SIG-M5 treated with dmso at 0.1 percent for 504 hours (cell line): ENCODE data around the gene PEAK3.
"Not testable (repeated sequence)": the region's sequence is repeated elsewhere in the genome, so short reads cannot be mapped to it uniquely, and the experiment has no call there.

ENCODE experiments used
- DNase-seq: peaks from one replicate; lab custom pipeline; 2025; ENCODE audit not compliant: unreplicated experiment; lab: John Stamatoyannopoulos, UW

The PEAK3 gene

DNA sequence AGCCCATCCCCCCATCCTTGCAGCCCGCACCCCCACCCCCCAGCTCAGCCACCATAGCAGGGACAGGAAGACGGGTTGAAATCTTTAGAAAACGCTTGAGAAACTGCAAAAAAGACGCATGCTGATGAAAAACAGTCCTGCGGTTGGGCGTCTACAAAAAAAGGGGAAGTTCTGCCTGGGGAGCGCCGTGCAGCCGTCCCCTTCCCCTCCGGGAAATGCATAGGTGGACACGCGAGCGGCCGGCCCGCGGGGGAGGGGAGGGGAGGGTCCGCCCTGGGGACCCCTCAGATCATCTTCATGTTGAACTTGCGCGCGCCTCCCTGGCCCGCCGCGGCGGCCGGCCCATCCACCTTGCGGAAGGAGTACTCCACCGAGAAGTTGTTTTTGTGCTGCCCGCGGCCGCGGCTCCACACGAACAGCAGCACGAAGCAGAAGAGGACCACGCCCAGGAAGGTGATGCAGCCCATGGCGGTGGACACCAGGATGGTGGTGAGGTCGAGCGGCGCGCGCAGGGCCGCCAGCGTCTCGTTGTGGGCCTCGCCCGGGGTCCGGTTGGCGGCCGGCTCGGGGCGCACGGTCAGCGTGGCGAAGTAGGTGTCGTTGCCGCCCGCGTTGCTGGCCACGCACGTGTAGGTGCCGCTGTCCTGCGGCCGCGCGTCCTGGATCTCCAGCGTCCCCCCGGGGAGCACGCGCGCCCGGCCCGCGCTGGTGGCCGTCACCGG is 7.9 kb upstream of the PEAK3 start:
- DNase-seq, result peak; percentile 95

DNA sequence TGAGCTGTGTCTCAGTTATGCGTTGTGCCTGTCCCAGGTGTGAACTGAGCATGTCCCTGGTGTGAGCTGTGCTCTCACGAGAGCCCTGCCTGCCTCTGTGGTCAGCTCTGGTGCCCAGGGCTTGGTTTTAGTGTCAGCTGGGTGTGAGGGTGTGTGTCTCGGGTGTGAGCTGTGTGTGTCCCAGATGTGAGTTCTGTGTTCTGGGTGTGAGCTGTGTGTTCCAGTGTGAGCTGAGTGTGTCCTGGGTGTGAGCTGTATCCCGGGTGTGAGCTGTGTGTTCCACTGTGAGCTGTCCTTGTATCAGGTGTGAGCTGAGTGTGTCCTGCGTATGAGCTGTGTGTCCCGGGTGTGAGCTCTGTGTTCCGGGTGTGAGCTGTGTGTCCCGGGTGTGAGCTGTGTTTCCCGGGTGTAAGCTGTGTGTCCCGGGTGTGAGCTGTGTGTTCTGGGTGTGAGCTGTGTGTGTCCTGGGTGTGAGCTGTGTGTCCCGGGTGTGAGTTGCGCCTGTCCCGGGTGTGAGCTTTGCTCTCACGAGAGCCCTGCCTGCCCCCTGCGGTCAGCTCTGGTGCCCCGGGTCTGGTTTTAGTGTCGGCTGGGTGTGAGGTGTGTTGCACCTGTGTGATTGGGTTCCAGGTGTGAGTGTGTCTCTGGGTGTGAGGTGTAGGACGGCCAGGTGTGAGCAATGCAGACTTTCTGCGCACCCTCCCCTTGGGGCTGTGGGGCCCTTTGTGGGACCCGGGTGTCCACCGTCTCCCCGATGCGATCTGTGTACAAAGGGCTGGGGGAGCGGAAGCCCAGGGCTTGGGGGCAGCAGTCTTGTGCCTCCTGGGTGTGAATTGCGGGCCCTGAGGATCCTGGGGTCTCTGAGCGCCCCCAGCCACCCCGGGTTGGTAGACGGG is 7.1 kb upstream of the PEAK3 start:
- DNase-seq, result no peak

DNA sequence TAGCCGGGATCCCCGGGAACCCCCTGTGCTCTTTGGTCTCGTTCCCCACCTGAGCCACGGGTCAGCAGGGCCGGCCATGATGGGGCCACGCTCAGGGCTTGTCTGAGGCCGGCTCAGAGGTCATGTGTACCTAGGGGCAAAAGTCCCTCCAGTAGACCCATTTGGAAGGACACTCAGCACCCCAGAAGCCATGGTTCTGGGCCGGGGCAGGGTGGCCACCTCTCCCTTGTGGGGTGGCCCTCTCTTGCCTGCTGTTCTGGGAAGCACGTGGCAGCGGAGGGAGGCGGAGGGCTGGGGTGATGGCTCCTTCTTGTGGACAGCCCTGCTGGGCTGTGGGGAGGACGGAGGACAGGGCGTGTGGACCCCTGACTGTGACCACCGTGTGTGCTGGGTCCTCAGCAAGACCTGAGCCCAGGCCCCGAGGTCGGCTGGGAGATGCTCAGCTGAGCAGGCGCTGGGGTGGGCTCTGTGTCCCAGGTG is 6.4 kb upstream of the PEAK3 start:
- no peak for DNase-seq

DNA sequence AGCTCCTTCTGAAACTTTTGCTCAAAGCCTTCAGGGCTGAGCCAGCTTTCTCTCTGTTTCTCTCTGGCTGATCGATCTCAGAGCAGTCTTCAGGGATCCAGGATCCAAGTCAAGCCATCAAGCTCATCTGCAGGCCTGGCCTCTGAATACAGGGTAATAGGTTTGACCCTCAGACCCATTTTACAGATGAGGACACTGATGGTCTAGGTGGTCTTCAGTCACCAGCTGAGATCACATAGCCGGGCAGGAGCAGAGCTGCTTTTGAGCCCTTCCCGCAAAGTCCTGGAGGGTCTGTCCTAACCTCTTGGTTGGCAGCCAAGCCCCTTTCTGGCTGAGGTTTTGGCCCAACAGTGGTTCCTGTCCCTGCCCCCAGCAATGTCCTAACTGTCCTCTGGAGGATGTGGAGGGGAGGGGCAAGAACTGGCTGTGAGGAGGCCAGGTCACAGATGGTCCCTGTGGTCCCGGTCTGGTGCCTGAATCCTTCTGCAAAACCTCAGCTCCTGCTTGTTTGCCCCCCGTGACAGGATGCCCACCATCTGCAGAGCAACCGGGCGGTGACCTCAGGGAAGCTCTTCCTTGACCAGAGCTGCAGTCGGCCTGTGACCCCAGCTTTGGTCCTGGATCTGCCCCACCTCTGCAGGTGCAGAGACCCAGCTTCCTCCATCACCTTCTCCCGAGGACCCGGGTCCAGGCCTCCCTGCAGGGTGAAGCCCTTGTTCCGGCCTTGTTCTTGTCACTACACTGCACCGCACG is 5.8 kb upstream of the PEAK3 start:
- no peak for DNase-seq

DNA sequence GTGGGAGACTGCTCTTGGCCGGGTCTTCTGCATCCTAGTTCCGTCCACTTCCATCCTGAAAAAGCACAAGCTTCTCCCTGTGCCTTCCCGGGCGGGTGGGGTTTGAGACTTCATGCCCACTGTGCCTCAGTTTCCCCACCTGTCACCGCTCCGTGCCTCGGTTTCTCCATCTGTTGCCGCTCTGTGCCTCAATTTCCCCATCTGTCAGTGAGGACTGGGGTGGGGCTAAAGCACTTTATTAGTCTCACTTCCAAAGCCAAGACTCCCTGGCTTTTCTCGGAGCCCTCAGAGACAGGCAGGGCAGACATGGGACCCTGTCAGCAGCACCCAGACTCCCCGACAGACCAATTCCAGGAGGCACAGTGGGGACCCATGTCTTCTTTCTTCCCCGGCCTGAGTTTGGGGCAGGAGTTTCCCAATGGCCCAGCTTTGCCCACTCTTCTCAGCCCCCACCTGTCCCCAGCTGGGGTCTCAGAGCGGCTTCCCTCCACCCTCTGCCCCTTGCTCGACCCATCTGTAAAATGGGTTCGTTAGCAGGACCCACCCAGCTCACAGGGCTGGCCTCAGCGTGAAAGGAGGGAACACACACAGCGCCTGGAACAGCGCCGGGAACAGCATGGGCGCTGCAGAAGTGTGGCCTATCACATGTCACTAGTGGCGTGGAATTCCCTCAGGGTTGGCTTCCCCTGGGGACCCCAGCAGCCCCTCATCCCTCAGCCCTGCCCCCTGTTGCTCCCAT is 4.6 kb upstream of the PEAK3 start:
- DNase-seq, result no peak

DNA sequence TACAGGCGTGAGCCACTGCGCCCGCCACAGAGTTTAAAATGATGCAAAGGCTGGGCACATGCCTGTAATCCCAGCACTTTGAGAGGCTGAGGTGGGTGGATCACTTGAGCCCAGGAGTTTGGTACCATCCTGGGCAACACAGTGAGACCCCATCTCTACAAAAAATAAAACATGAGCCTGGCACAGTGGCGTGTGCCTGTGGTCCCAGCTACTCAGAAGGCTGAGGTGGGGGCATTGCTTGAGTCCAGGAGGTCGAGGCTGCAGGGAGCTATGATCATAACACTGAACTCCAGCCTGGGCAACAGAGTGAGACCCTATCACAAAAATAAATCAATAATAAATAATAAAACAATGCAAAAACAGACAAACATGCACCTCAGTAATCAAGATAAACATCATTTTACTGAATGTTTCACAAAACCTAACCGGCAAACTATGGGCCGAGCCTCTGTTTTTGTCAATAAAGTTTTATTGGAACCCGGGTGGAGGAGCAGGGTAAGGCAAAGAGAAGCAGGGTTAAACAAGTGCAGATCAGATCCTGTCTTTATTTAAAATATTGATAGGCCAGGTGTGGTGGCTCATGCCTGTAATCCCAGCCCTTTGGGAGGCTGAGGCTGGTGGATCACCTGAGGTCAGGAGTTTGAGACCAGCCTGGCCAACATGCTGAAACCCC is 2.0 kb upstream of the PEAK3 start:
- DNase-seq, result no peak

DNA sequence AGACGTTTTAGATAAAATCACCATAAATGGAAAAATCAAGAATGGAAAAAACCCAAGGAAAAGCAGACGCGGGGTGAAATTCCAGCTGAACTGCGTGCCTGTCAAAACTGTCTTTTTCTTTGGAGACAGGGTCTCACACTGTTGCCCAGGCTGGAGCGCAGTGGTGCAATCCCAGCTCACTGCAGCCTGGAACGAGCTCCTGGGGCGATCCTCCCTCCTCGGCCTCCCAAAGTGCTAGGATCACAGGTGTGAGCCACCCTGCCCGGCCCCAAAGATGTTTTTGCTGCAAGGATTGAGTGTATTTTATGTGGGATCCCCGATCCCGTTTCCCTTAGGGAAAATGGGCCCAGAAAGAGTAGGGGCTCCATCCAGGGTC is 875 bp upstream of the PEAK3 start:
- no peak for DNase-seq

DNA sequence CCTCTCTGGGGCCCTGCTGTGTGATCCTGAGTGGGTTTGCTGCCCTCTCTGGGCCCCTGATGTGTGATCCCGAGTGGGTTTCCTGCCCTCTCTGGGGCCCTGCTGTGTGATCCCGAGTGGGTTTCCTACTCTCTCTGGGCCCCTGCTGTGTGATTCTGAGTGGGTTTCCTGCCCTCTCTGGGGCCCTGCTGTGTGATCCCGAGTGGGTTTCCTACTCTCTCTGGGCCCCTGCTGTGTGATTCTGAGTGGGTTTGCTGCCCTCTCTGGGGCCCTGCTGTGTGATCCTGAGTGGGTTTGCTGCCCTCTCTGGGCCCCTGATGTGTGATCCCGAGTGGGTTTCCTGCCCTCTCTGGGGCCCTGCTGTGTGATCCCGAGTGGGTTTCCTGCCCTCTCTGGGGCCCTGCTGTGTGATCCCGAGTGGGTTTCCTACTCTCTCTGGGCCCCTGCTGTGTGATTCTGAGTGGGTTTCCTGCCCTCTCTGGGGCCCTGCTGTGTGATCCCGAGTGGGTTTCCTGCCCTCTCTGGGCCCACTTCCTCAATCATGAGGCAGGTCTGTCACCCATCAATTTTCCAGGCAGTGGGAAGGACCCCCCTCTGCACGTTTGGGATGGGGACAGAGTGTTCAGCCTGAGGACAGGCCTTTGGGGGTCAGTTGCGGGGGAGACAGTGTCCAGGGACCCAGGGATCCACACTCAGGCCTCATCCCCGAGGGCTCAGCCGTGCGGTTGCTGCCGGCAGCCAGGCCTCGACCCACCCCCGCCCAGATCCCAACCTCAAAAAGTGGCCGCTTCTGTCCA is 512 bp downstream of the PEAK3 start:
- DNase-seq, result not testable (repeated sequence)

DNA sequence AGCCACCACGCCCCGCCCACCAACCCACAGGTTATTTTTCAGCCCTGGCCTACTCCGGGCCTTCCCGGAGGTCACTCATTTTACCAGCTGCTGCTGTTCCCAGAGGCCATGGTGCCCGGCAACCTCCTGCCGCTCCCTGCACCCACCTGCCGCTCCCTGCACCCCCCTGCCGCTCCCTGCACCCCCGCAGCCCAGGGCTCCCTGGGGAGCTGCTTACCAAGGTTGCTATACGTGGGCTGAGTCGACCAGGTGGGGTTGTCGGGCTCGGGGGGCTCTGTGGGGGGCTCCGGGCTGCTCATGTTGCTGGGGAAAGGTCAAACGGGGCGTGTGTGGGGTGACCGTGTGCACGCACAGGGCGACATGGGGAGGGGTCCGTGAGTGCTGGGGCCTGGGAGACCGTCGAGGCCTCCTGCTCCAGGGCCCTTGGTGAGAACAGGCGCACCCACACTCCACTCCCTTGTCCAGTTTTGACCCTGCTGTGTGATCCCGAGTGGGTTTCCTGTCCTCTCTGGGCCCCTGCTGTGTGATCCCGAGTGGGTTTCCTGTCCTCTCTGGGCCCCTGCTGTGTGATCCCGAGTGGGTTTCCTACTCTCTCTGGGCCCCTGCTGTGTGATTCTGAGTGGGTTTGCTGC is 1.2 kb downstream of the PEAK3 start:
- no peak for DNase-seq

DNA sequence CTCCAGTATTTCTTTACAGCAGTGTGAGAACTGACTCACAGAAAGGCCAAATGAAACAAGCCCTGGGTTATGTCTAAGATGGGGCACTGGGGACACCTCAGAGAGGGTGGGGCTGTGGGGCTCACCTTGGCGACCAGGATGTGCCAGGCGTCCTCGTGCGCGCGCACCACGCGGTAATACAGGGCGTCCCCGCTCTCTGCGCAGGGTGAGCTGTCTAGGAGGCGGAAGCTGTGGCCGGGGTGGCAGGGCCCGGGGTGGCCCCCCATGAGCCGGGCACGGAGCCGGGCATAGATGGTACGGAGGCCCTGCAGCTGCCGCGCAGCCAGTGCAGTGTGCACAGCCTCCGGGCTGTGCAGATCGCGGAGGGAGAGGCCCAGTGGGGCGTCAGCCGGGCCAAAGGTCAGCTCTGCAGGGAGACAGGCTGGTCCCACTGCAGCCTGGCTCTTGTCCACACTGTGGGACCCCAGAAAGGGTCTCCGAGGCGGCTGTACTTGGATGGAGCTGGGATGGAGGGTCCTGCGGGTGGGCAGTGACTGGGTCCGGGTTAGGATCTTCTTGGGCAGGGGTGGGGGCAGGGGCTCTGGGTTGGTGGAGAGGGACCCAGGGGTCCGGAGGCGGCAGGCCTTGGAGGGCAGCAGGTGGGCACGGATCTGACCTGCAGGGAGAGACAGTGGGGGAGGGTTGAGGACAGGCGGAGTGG is 3.4 kb downstream of the PEAK3 start:
- DNase-seq, result no peak

DNA sequence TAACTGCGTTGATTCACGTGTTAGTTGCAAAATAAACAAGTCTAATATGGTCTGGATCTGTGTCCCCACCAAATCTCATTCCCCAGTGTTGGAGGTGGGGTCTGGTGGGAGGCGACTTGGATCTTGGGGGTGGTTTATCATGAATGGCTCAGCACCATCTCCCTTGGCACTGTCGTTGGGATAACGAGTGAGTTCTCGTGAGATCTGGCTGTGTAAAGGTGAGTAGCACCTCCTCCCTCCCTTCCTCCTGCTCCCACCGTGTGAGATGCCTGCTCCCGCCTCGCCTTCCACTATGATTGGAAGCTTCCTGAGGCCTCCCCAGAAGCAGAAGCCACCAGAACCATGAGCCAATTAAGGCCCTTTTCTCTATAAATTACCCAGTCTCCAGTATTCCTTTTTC is 4.8 kb downstream of the PEAK3 start:
- no peak for DNase-seq

DNA sequence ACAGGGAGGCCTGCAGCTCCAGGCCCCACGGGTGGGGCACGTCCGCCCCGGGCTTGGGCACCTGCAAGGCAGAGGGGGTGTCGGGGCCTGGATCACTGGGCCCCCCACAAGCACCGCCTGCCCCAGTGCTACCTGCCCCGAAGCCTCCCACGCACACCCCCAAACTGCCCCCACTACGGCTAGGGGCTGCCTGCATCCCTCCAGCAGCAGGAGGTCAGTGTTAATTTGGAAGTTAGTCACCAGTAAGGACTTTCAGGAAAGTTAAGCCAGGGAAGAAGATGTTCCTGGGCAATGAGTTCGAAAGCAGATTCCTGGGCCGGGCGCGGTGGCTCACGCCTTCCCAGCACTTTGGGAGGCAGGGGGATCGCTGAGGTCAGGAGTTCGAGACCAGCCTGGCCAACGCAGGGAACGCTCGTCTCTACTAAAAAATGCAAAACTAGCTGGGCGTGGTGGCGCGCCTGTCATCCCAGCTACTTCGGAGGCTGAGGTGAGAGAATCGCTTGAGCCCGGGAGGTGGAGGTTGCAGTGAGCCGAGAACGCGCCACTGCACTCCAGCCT is 5.5 kb downstream of the PEAK3 start:
- DNase-seq, result no peak

DNA sequence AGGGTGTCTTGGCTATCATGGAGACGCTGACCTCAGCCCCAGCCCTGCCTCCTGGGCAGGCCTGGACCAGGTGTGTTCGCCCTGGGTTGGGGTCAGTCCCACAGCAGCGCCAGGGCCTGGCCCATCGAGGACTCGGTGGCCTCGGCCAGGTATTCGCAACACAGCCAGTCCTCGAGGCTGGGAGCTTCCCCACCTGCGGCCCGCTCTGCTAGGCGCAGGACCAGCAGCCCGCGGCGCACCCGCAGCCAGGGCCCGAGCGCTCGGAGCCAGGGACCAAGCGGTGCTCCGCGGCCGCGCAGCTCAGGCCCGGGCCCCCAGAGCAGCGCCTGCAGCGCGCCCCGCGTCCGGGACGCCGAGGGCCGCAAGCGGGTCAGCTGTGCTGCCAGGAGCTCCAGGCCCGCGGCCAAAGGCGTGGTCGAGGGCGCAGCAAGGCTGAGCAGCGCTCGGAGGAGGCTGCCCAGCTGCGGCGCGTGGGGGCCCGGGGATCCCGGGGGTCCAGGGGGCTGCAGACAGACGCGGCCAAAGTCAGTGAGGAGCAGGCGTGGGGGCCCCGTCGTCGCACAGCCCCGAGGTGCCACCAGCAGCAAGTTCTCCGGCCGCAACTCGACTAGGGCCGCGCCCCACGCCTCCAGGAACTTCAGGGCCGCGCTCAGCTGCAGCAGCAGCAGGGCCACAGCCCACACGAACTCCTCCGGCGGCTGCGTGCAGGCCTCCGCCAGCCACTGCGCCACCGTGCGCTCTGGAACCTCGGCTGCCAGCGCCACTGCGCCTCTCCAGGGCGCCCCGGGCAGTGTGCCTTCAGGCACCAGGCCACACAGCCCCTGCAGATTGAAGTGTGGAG is 6.2 kb downstream of the PEAK3 start:
- no peak for DNase-seq

DNA sequence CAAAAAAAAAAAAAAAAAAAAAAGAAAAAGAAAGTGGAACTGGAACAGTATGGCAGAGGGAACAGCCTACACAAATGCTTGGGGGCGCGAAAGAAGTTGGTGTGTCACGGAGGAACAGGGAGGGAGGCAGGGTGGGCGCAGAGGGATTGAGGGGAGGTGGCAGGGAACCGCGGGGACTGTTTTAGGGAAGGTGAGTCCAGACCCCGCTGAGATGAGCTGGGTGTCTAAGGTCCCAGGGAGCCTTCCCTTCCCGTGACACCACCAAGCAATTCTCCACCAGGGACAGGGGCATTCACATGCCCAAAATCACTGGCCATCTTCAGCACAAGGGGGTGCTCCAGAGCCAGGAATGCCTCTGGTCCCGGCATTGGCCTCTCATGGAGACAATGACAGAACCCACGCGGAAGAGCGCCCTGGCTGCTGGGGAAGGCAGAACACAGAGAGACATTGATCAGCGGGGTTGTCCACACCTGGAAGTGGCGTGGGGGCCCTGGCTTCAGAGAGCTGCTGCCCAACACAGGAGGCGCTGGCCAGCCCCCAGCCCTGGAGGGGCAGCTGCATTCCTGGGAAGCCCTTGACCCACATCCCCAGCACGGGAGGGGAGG is 6.9 kb downstream of the PEAK3 start:
- DNase-seq, result peak; percentile 34

DNA sequence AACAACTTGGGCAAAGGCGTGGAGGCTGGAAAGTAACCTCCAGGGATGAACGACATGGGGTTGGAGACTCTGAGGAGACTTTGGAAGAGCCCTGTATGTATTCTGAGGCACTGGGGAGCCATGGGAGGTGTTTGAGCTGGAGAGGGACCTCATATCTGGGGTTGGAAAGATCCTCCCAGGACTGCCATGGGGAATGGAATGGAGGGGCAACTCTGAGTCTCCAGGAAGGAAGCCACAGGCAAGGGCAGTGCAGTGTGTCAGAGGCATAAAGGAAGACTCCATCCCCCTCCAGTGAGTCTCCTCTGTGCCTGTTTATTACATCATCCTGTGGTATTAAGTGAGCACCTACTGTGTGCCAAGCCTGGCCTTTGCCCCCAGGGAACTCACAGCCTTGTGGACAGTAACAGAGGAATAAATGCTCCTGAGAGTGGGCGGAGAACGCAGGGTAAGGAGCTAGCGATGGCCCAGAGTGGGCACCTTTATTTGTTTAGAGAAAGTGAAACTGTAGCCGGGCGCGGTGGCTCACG is 7.7 kb downstream of the PEAK3 start:
- DNase-seq, result no peak

DNA sequence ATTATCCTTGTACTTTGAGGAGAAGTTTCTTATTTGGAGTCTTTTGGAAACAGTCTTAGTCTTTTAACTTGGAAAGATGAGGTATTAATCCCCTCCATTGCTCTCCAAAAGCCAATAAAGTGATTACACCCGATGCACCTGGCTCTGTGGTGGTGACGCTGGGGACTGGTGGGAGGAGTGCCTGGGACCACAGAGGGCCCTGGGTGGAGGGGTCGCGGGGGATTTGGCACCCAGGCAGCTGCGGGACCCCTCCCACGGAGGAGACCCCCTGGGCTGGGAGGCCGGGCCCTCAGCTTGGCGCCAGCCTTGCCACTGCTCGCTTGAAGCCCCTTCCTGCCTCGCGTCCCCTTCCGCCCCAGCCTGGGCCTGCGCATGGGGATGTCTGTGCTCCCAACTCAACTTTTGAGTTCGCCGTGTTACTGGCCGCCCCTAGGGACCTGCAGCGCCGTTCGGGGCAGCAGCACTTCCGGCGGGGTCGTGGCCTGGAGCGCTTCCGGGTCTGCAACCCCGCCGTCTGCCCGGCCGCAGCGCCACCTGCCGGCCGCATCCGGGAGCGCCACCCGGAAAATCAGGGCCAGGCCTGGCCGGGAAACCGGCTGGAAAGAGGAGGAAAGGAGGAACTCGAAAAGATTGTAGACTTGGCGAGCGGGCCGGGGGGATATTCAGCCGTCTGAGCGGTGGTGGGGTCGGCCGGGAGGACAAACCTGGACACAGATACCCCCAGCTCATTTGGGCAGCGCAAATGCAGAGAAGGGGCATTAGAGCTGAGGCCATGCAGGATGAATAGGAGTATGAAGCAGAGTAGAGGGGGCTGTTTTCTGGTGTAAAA is 8.4 kb downstream of the PEAK3 start:
- DNase-seq, result peak; percentile 69
